SK-N-SH (cell line): ENCODE measurements around the gene CST9L.

ENCODE experiments used
- CHD2 ChIP-seq: fragments of 150-350 bp; IDR thresholded peaks from 2 replicates; pipeline ENCODE4 v1.6.1; 2018; ENCODE audit warnings: low read length; ENCODE audit not compliant: partially characterized antibody
- FOXM1 ChIP-seq: IDR thresholded peaks from 2 replicates; pipeline ENCODE4 v1.4.0; 2012; ENCODE audit warnings: low read depth, mild to moderate bottlenecking
- GABPA ChIP-seq: IDR thresholded peaks from 2 replicates; pipeline ENCODE4 v1.4.0; 2012; ENCODE audit warnings: low read depth, mild to moderate bottlenecking
- MEF2A ChIP-seq: IDR thresholded peaks from 2 replicates; pipeline ENCODE4 v1.4.0; 2012; ENCODE audit warnings: low read depth, borderline replicate concordance
- POLR2AphosphoS5 ChIP-seq: IDR thresholded peaks from 2 replicates; pipeline ENCODE4 v1.6.1; 2012; ENCODE audit warnings: low read depth, low read length
- RAD21 ChIP-seq: IDR thresholded peaks from 2 replicates; pipeline ENCODE4 v1.6.1; 2012; ENCODE audit warnings: mild to moderate bottlenecking, low read length
- RCOR1 ChIP-seq: fragments of 150-350 bp; IDR thresholded peaks from 2 replicates; pipeline ENCODE4 v1.6.1; 2017; ENCODE audit warnings: antibody characterized with exemption, low read length
- RFX5 ChIP-seq: IDR thresholded peaks from 2 replicates; pipeline ENCODE4 v1.6.1; 2012; ENCODE audit warnings: mild to moderate bottlenecking, improper control_type of control experiment, low read length
- YY1 ChIP-seq: IDR thresholded peaks from 2 replicates; pipeline ENCODE4 v1.4.0; 2012; ENCODE audit warnings: low read depth, mild to moderate bottlenecking
- TF ChIP-seq, protein P1 (sequence below): fragments of 200-600 bp; sonication (generic); IDR thresholded peaks from 2 replicates; pipeline ENCODE4 v1.6.1; 2017; ENCODE audit warnings: antibody characterized with exemption, mild to moderate bottlenecking, moderate library complexity
- TF ChIP-seq, protein P2 (sequence below): IDR thresholded peaks from 2 replicates; pipeline ENCODE4 v1.4.0; 2012; ENCODE audit warnings: low read depth

- TF ChIP-seq YY1: no peak
- TF ChIP-seq MEF2A: no peak
- TF ChIP-seq RAD21: no peak
- no peak for TF ChIP-seq RCOR1
- TF ChIP-seq RFX5: no peak
- TF ChIP-seq, protein P1, sequence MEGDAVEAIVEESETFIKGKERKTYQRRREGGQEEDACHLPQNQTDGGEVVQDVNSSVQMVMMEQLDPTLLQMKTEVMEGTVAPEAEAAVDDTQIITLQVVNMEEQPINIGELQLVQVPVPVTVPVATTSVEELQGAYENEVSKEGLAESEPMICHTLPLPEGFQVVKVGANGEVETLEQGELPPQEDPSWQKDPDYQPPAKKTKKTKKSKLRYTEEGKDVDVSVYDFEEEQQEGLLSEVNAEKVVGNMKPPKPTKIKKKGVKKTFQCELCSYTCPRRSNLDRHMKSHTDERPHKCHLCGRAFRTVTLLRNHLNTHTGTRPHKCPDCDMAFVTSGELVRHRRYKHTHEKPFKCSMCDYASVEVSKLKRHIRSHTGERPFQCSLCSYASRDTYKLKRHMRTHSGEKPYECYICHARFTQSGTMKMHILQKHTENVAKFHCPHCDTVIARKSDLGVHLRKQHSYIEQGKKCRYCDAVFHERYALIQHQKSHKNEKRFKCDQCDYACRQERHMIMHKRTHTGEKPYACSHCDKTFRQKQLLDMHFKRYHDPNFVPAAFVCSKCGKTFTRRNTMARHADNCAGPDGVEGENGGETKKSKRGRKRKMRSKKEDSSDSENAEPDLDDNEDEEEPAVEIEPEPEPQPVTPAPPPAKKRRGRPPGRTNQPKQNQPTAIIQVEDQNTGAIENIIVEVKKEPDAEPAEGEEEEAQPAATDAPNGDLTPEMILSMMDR: no peak
- no peak for TF ChIP-seq GABPA
- TF ChIP-seq FOXM1: no peak
- no peak for TF ChIP-seq POLR2AphosphoS5
- no peak for TF ChIP-seq CHD2
- TF ChIP-seq, protein P2, sequence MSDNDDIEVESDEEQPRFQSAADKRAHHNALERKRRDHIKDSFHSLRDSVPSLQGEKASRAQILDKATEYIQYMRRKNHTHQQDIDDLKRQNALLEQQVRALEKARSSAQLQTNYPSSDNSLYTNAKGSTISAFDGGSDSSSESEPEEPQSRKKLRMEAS: no peak
Observed at GRCh38 chr20:23585449-23585807, 17.1 kb upstream of the CST9L start.
